Neuronal stem cell (in vitro differentiated cells): ENCODE measurements around the gene MYO10.

Experiments
- DNase-seq: peaks from one replicate; pipeline ENCODE4 v3.0.0-alpha.2; 2013; ENCODE audit warnings: low spot score
- H2AFZ ChIP-seq: one replicate; pipeline ENCODE4 v1.6.1; 2013; ENCODE audit warnings: mild to moderate bottlenecking, low read length, inconsistent platforms
- H2AK5ac ChIP-seq: 2 replicates; pipeline ENCODE4 v1.6.1; 2013; ENCODE audit warnings: low read depth, mild to moderate bottlenecking, inconsistent platforms, low read length, moderate library complexity, mixed read lengths
- H2BK120ac ChIP-seq: 2 replicates; pipeline ENCODE4 v1.6.1; 2013; ENCODE audit warnings: low read depth, mild to moderate bottlenecking, inconsistent platforms, low read length, moderate library complexity, mixed read lengths
- H2BK12ac ChIP-seq: one replicate; pipeline ENCODE4 v1.6.1; 2013; ENCODE audit warnings: low read length, inconsistent platforms
- H2BK15ac ChIP-seq: 2 replicates; pipeline ENCODE4 v1.6.1; 2013; ENCODE audit warnings: mild to moderate bottlenecking, low read length, inconsistent platforms, mixed read lengths
- H2BK5ac ChIP-seq: one replicate; pipeline ENCODE4 v1.6.1; 2013; ENCODE audit warnings: inconsistent platforms, mild to moderate bottlenecking, low read length, moderate library complexity
- H3K14ac ChIP-seq: one replicate; pipeline ENCODE4 v1.6.1; 2013; ENCODE audit warnings: low read length, inconsistent platforms
- H3K18ac ChIP-seq: 2 replicates; pipeline ENCODE4 v1.6.1; 2013; ENCODE audit warnings: low read length, inconsistent platforms
- H3K23ac ChIP-seq: 2 replicates; pipeline ENCODE4 v1.6.1; 2013; ENCODE audit warnings: low read depth, mild to moderate bottlenecking, mixed read lengths, low read length, inconsistent platforms; ENCODE audit not compliant: poor library complexity
- H3K27ac ChIP-seq: replicated peaks from 3 replicates; pipeline ENCODE4 v1.5.1; 2013; ENCODE audit warnings: low read length, inconsistent platforms
- H3K27me3 ChIP-seq, 3 experiments: 2 replicates each; pipeline ENCODE4 v1.6.1; 2013; ENCODE audit warnings: low read length in 3 of 3, mild to moderate bottlenecking in 2 of 3, inconsistent platforms in 1 of 3, low read depth in 1 of 3, mixed read lengths in 1 of 3, moderate library complexity in 1 of 3; ENCODE audit not compliant: control insufficient read depth in 3 of 3, insufficient read depth in 3 of 3
- H3K36me3 ChIP-seq, 2 donors: replicated peaks in 1 of 2; 2 replicates each; pipeline ENCODE4 v1.6.1; 2013; ENCODE audit warnings: low read length in 2 of 2; ENCODE audit not compliant: control insufficient read depth in 2 of 2, insufficient read depth in 2 of 2
- H3K4ac ChIP-seq: 2 replicates; pipeline ENCODE4 v1.6.1; 2013; ENCODE audit warnings: inconsistent platforms, mild to moderate bottlenecking, low read length, moderate library complexity
- H3K4me1 ChIP-seq, 2 donors: 1 replicate in 1 of 2; 2 replicates in 1 of 2; pipeline ENCODE4 v1.6.1; 2013; ENCODE audit warnings: low read length in 2 of 2, low read depth in 1 of 2; ENCODE audit not compliant: control insufficient read depth in 2 of 2, insufficient read depth in 1 of 2
- H3K4me2 ChIP-seq: one replicate; pipeline ENCODE4 v1.6.1; 2013; ENCODE audit warnings: mild to moderate bottlenecking, low read length, inconsistent platforms; ENCODE audit not compliant: insufficient read depth, poor library complexity, severe bottlenecking
- H3K4me3 ChIP-seq, 2 donors: 2 replicates each; pipeline ENCODE4 v1.5.1; 2013; ENCODE audit warnings: low read length in 2 of 2, mild to moderate bottlenecking in 2 of 2, inconsistent platforms in 1 of 2, moderate library complexity in 1 of 2
- H3K79me1 ChIP-seq: one replicate; pipeline ENCODE4 v1.6.1; 2013; ENCODE audit warnings: low read depth, mild to moderate bottlenecking, inconsistent platforms, low read length, moderate library complexity
- H3K9ac ChIP-seq: one replicate; pipeline ENCODE4 v1.6.1; 2013; ENCODE audit warnings: mild to moderate bottlenecking, low read depth, low read length, inconsistent platforms; ENCODE audit not compliant: poor library complexity
- H3K9me3 ChIP-seq, 2 donors: replicated peaks in 1 of 2; 2 replicates each; pipeline versions ENCODE3 to v1.6.1; 2013; ENCODE audit warnings: low read length in 2 of 2, mild to moderate bottlenecking in 2 of 2, inconsistent platforms in 1 of 2, low read depth in 1 of 2, mixed read lengths in 1 of 2, moderate library complexity in 1 of 2; ENCODE audit not compliant: control insufficient read depth in 2 of 2, insufficient read depth in 1 of 2
- H4K8ac ChIP-seq: one replicate; pipeline ENCODE4 v1.6.1; 2013; ENCODE audit warnings: low read depth, mild to moderate bottlenecking, inconsistent platforms, low read length, moderate library complexity
- H4K91ac ChIP-seq: one replicate; pipeline ENCODE4 v1.6.1; 2013; ENCODE audit warnings: low read length, low read depth, mild to moderate bottlenecking, inconsistent platforms; ENCODE audit not compliant: poor library complexity
- WGBS, 2 donors: extraction: QIAGEN DNeasy Blood & Tissue Kit; methylation state at CpG; one replicate each; pipeline ENCODE4 v1.1.7; 2013; ENCODE audit warnings: missing lambda C conversion rate in 2 of 2, mixed read lengths in 1 of 2; ENCODE audit not compliant: insufficient read length in 2 of 2, insufficient replicate concordance in 1 of 2; ENCODE audit errors: extremely low coverage in 2 of 2; 5-methylcytosine and 5-hydroxymethylcytosine counted together

MYO10 gene

DNA sequence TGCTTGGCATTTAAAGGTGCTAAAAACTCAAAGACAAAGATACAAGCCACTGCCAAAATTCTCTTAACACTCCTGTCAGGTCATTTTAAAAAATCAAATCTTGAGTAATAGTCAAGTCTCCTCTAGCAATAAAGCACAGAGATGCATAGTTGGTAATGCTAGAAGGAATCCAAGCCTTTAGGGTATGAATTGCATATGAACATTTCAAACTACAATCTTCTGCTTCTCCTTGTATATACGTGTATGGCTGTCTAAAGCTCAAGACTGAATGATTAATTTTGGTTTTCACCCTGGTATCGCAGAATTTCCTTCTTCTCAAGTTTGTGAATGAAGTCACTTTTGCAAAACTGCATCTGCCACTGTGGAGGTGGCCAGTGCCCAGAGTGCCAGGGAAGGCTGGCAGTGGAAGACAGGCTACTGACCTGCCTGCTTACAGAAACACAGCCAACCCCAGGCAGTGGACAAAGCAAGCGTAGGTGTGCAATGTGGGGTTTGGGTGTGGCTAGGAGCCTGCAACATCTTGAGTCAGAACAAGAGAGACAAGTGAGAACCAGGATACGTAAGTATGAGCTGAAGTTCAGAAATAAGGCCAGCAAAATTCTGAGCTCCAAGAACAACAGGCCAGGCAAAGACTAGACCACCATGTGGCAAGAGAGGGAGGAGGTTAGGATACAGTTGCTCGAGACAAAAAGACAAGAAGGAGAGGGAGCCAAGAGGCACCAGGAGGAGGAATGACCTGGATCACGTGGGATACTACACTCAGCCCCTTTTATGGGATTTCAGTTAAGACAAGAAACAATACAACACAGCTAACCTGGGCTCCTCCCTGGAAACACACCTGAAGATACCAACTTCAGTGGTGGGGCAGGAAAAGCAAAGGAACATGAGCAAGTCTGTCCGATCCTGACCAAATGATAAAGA, 22.6 kb downstream of the MYO10 start:
- peaks cover 2 to 3% of the 10 kb centered on the region in 2 donors for H3K9me3 ChIP-seq
- no peak overlapping the region for H2BK15ac ChIP-seq
- no peak overlapping the region for H2AK5ac ChIP-seq
- no peak overlapping the region for H3K27ac ChIP-seq
- no CpG with 5 or more reads among the region's 7 CpGs for WGBS, 2 donors
- H3K4me3 ChIP-seq, result no peak overlapping the region
- no peak overlapping the region for H4K91ac ChIP-seq
- H3K36me3 ChIP-seq, result peaks cover 0 to 1% of the 10 kb centered on the region in 2 donors
- H3K9ac ChIP-seq, result no peak overlapping the region
- no peak overlapping the region for H2BK5ac ChIP-seq
- H3K79me1 ChIP-seq, result peaks cover 10% of the 10 kb centered on the region
- no peak overlapping the region for H3K4me2 ChIP-seq
- H2BK12ac ChIP-seq, result no peak overlapping the region
- no peak overlapping the region for H3K4ac ChIP-seq
- DNase-seq, result no peak
- H3K23ac ChIP-seq, result no peak overlapping the region
- H3K27me3 ChIP-seq, result no peaks in the 10 kb centered on the region
- H4K8ac ChIP-seq, result no peak overlapping the region
- no peaks in the 10 kb centered on the region for H3K4me1 ChIP-seq
- H3K18ac ChIP-seq, result no peak overlapping the region
- H2AFZ ChIP-seq, result no peak overlapping the region
- H3K14ac ChIP-seq, result no peak overlapping the region
- no peak overlapping the region for H2BK120ac ChIP-seq

DNA sequence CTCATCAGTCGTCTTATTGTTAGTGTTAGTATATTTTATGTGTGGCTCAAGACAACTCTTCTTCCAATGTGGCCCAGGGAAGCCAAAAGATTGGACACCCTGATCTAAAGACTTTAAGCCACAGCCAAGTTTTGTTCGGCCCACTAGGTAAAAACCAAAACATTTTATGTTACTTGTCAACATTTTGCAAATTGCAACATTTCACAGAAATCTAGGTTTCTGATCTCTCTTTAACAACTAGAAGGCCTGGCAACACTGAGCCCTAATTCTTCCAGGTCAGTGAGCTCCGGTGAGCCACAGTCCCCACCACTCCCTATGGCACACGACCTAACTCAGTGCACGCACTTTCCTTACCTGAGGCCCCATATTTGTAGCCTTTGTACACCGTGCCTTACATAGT, 24.0 kb downstream of the MYO10 start:
- Histone ChIP-seq H3K36me3 (peaks cover 0 to 1% of the 10 kb centered on the region in 2 donors), H3K9ac (no peak overlapping the region), H4K91ac (no peak overlapping the region), H3K4me1 (no peaks in the 10 kb centered on the region), H3K4me3 (no peak overlapping the region), H3K18ac (no peak overlapping the region), H4K8ac (no peak overlapping the region), H3K23ac (no peak overlapping the region), H3K27me3 (no peaks in the 10 kb centered on the region), H3K4me2 (no peak overlapping the region), H3K79me1 (peaks cover 12% of the 10 kb centered on the region), H2BK15ac (no peak overlapping the region), H3K9me3 (peaks cover 2 to 3% of the 10 kb centered on the region in 2 donors), H2BK5ac (no peak overlapping the region), H2AK5ac (no peak overlapping the region), H3K14ac (no peak overlapping the region), H3K27ac (no peak overlapping the region), H2BK12ac (no peak overlapping the region), H3K4ac (no peak overlapping the region), H2AFZ (no peak overlapping the region), H2BK120ac (no peak overlapping the region)
- DNase-seq, result no peak
- WGBS, 2 donors, result 100% methylated on average over 1 of the region's 6 CpGs; no CpG with 5 or more reads in 1 of the 2 donors

DNA sequence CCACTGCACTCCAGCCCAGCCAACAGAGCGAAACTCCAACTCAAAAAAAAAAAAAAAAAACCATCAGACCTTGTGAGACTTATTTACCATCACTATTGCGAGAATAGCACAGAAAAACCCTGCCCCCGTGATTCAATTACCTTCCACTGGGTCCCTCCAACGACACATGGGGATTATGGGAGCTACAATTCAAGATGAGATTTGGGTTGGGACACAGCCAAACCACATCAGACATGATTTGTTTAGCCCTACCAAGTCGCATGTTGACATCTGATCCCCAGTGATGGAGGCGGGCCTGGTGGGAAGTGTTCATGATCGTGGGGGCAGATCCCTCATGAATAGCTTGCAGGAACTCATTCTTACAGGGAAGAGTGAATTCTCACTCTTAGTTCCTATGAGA, 26.6 kb downstream of the MYO10 start:
- no CpG with 5 or more reads among the region's 7 CpGs for WGBS, 2 donors
- Histone ChIP-seq H4K91ac (no peak overlapping the region), H3K18ac (no peak overlapping the region), H4K8ac (no peak overlapping the region), H3K27ac (no peak overlapping the region), H3K9ac (no peak overlapping the region), H3K14ac (no peak overlapping the region), H3K79me1 (peaks cover 12% of the 10 kb centered on the region), H3K36me3 (no peaks in the 10 kb centered on the region), H2BK5ac (no peak overlapping the region), H3K23ac (no peak overlapping the region), H3K4me1 (peaks cover 0 to 2% of the 10 kb centered on the region in 2 donors), H3K9me3 (peaks cover 0 to 3% of the 10 kb centered on the region in 2 donors), H2BK12ac (no peak overlapping the region), H2AFZ (no peak overlapping the region), H3K4me3 (no peak overlapping the region), H2BK15ac (no peak overlapping the region), H3K4me2 (no peak overlapping the region), H3K4ac (no peak overlapping the region), H3K27me3 (no peaks in the 10 kb centered on the region), H2BK120ac (no peak overlapping the region), H2AK5ac (no peak overlapping the region)
- no peak for DNase-seq

DNA sequence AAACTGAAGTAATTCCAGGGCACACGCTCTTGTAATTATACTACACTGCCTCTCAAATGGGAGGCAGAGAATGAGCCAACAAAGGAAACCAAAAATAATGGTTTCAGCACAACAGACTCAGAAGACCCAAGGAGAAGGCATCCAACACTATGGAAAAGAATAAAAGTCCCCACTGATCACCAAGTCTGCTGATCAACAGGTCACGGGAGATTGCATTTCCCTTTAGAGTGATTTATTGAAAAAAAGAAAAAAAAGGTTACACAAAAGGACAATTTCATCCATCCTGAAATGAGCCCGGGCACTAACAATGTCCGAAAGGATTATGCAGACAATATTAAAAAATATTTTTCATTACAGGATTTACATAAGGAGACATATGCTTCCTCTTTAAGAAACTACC, 28.8 kb downstream of the MYO10 start:
- peaks cover 10% of the 10 kb centered on the region for H3K79me1 ChIP-seq
- no peaks in the 10 kb centered on the region for H3K36me3 ChIP-seq
- no peak overlapping the region for H3K4me2 ChIP-seq
- H3K4ac ChIP-seq, result no peak overlapping the region
- H3K4me1 ChIP-seq, result peaks cover 0 to 3% of the 10 kb centered on the region in 2 donors
- no peak overlapping the region for H2BK12ac ChIP-seq
- H2BK5ac ChIP-seq, result no peak overlapping the region
- no peak overlapping the region for H4K8ac ChIP-seq
- H3K27ac ChIP-seq, result no peak overlapping the region
- no peak overlapping the region for H2AFZ ChIP-seq
- H2AK5ac ChIP-seq, result no peak overlapping the region
- WGBS, 2 donors, result no CpG with 5 or more reads among the region's 4 CpGs
- no peak overlapping the region for H3K18ac ChIP-seq
- H3K4me3 ChIP-seq, result no peak overlapping the region
- H2BK120ac ChIP-seq, result no peak overlapping the region
- no peak for DNase-seq
- peaks cover 0 to 3% of the 10 kb centered on the region in 2 donors for H3K9me3 ChIP-seq
- no peak overlapping the region for H3K14ac ChIP-seq
- H2BK15ac ChIP-seq, result no peak overlapping the region
- no peak overlapping the region for H4K91ac ChIP-seq
- no peaks in the 10 kb centered on the region for H3K27me3 ChIP-seq
- H3K23ac ChIP-seq, result no peak overlapping the region
- no peak overlapping the region for H3K9ac ChIP-seq
